Cerebellar nuclear complex (tissue), 1 donor: ENCODE data around the gene BCAR3.
"Not testable (repeated sequence)": the region's sequence is repeated elsewhere in the genome, so short reads cannot be mapped to it uniquely, and the experiment has no call there.

ENCODE experiments used
- DNase-seq, 2 experiments: peaks; one replicate each; lab custom pipeline; 2025; lab: John Stamatoyannopoulos, UW

BCAR3 gene

DNA sequence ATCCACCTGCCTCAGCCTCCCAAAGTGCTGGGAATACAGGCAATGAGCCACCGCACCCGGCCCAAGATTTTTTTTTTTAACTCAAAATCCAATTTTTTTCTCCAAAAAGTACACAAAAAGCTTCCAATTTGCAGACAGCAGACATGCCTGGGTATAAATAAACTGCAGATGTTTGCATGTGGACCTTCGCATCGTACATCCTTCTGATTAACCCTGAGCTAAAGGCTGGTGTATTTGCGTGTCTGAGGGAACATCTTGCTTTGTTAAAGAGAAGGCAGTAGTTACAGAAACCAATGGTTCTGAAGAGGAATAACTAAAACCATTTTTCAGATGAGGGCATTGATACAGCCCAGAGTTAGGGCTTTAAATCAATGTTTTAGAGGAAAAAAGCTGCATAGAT is 12.7 kb downstream of the BCAR3 start:
- DNase-seq = no peak

DNA sequence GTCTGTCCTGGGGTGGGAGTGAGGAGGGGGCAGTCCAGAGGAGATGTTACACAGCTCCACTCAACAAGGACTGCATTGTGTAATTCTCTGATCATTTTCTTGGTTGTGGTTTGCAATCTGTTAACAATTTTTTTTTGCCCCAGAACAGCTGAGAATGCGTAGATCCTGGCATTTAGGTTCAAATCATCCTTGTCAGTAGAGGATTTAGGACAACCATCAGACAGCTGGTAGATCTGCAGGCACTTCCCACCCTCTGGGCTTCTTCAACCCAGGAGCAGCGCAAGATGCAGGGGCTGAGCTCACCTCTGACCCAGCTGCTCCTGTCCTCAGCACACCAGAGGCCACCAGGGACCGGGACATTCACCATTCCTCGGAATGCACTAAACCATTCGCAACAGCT is 13.5 kb downstream of the BCAR3 start:
- DNase-seq = no peak

DNA sequence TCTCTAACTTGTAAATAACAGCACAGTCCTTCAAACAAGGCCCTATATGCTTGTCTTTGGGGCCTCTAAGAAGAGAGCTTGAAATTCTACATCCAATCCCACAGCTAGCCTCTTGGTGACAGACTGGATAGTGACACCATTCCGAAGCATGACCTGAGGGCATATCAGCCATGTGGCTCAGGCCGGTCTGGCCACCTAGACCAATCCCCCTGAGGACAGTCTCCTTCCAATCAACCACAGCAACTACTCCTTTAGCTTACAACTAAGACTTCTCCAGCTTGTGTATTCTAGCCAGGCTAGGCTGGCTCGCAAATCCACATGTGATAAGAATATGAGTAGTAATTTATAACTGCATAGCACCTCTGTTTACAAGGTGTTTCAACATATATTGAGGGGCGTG is 14.0 kb downstream of the BCAR3 start:
- DNase-seq = no peak

DNA sequence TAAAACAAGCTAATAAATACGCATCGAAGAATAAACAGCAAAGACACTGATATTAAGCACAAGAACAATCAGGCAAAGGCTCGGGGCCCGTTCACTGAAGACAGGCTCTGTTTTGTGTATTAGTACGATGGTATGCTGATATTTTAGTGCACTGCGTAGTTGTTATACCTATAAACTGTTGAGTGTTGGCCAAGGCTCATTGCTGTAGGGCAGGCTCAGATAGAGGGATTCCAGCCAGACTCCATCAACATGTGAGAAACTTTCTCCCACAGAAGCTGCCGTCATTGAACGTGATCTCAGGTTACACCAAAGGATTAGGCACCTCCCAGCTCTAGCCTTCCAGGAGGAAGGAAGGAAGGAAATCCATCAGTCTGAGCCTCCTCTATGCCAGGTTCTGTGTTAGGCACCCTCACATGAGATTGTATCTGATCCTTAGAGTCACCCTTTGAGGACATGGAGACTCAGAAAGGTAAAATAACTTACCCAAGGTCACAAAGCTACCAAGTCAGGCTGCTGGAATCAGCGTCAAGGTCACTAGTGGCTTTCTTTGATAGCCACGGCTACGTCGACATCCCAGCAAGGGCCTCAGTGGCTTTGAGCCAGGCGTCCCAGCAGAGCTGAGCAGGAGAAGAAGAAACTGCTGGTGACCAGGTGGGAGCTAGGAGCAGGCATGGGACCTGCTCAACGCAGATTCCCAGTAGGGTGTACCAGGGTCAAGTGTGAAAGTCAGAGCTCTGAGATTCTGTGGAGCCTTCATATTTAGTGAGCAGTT is 14.8 kb downstream of the BCAR3 start:
- no peak for DNase-seq

DNA sequence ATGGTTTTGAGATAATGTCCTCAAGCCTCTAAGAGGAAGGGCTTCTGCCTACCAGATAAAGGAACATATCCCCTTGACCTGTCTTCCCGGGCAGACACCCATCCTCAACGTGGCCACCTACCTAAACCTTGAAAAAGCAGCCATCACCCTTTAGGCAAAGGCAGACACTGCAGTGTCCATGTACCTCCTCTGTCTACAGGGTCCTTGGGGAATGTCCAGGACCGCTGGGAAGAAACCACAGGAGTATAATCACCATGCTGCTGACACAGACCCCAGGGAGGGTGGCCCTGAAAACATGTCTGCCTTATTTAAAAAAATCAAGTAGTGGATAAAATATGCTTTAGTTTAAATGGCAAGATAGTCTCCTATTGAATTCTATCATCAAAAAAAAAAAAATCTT is 16.6 kb downstream of the BCAR3 start:
- DNase-seq = no peak

DNA sequence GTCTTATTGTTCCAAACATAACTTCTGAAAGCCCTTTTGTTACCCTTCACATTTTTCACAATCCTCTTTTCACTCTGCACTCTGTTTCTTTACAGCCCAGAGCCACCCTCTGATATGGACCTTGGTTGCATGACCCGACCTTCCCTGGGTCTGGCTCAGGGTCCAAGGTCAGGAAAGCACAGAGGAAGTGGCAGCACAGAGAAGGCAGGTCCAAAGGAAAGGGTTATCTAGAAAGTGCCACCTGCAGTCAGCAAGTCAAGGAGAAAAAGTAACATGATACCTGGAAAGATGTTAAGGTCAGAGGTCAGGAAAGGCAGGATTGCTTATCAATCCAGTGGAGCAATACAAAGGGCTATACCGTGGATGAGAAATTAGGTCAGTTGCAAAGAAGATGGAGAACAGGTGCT is 18.4 kb downstream of the BCAR3 start:
- no peak for DNase-seq

DNA sequence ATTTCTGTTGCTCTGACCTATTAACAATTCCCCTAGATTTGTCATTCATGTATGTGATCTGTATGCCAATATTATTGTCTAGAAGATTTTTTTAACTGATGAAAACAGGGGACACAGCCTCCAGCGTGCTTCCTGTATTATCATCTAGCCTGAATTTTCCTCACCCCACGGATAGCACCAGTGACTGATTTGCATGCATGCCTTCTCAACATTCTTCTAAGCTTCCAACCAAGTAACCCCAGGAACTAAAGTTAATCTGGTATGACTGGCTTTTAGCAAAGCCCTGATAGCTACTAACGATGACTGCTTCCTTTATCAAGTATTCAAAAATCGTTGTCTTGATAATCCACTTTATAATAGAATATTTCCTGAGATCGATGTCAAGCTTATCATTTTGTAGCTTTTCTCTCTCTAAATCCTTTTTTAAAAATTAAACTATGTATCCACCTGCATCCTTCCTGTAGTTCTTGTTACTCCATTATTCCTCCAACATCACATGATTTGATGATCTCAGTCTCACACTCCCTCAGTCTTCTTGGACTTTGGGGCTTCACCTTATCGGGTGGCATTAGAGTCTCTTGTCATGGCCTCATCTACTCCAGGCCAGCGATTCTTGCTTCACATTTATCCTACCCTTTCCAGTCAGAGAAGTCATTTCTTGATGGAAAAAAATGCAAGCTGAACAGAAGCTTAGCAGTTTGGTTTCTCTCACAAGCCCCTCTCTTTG is 19.0 kb downstream of the BCAR3 start:
- no peak for DNase-seq

DNA sequence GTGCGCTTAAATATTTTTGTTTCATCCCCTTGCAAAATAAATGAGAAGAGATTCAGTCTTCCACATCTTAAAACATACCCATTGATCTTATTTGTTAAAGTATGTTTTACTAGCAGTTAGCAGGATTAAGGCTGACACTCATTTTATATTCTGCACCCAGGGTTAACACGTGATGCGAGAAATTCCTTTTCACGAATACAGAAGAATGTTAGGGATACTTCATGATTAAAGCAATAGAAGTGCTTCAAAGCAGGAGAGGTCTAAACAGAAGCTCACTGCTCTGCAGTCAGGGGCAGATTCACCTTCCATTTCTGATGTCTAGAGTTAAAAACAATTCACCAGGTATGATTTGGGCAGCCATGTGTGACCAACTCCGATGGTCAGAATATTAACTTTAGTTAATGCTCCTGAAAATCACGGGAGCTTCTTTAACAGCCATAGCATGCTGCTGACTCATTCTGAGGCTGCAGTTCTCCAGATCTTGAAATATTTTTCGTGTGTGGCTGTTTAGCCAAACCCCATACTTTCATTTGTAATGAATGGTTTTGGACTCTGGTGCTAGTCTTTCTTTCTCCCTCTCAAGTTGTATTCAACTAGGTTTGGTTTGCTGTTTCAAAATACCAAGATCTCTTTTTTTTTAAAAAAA is 19.7 kb downstream of the BCAR3 start:
- DNase-seq = no peak

DNA sequence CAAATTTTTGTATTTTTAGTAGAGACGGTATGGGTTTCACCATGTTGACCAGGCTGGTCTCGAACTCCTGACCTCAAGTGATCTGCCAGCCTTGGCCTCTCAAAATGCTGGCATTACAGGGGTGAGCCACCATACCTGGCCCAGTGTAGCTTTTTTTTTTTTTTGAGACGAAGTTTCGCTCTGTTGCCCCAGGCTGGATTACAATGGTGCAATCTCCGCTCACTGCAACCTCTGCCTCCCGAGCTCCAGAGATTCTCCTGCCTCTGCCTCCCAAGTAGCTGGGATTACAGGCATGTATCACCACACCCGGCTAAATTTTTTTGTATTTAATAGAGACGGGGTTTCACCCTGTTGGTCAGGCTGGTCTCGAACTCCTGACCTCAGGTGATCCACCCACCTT is 20.3 kb downstream of the BCAR3 start:
- DNase-seq = not testable (repeated sequence)

DNA sequence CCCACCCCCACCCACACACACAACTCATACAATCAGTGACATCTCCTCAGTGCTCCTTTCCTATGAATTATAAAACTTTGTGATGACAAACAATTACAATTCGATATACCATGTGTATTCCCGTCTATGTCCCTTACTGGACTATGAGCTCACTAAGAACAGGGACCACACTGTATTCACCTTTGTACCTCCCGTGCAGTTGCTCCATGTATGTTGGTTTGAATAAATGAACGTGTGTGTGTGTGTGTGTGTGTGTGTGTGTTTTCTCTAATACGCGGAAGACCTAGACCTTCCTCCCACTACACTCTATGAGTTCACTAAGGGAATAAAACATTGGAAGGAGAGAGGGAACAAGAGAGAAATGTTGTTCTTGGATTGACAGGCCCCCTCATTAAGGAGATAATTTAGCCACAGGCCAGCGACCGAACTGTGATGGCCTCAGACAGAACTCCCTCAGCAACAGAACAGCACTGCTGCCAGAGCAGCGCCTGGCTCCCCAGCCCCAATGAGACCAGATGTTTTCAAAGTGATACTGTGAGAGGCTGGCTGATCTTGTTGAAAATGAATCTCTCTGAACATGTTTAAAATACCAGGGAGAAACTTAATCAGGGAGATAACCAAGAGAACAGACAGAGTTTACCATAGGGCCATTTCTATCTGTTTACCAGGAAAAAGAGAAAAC is 21.7 kb downstream of the BCAR3 start:
- no peak for DNase-seq

DNA sequence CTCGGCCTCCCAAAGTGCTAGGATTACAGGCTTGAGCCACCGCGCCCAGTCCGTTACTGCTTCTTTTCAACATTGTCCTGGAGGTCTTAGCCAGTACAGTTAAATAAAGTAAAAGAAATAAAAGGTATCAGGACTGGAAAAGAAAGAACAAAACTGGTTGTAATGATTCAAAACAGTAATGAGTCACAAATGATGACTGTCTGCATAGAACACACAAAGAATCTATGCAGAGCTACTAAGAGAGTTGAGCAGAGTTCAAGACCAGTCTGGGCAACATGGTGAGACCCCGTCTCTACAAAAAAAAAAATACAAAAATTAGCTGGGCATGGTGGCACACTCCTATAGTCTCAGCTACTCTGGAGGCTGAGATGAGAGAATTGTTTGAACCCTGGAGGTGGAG is 23.4 kb downstream of the BCAR3 start:
- no peak for DNase-seq

DNA sequence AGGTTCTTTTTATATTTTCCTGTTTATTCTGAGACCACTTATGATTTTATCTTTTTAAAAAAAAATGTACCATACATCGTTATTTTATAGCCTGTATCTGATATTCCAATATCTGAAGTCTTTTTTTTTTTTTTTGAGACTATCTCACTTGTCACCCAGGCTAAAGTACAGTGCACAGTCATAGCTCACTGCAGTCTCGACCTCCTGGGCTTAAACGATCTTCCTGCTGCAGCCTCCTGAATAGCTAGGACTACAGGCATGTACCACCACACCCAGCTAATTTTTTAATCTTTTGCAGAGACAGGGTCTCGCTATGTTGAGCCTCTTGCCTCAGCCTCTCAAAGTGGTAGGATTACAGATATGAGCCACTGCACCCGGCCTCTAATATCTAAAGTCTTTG is 25.1 kb downstream of the BCAR3 start:
- no peak for DNase-seq

DNA sequence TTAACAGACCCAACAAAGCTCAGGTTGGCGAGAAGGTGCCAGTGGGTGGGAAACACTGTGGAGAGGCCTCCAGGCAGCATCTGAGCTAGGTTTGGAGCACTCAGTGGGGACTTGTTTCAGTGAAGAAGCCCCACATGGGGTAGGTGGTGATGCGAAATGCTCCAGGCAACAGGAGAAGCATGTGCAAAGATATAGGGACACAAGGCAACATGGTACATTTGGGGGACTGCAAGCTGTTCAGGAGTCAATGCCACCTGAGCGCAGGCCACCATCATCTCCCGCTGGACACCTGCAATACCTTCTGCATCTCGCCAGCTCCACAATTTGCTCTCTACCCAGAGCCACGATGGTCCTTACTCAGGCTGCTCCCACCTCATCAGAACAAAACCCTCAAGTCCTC is 28.0 kb downstream of the BCAR3 start:
- DNase-seq = no peak

DNA sequence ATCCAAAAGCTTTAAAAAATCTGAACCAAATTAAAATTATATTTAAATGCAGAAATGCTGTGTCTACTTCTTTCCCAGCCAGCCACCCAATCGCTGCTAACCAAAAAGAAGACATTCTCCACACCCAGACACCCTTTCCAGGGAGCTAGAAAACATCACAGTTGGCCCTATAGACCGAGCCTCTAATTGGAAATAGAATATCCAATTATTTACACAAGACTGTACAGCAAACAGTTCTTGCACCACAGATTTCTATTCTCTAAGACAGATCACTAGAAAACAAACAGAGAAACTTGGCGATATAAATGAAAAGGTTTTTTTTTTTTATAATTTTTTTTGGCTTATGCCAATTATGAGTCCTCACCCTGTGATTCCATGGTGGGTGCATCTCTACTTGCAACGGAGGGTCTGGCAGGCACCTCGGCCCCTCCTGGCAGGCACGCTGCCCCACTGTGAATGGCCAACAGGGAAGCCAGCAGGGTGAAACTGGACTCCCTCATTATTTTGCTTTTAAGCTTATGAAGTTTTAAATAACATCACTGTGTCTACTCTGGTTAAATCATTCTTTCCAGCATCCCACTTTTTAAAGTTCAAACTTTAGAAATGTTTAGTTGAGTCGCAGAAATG is 29.2 kb downstream of the BCAR3 start:
- no peak for DNase-seq

DNA sequence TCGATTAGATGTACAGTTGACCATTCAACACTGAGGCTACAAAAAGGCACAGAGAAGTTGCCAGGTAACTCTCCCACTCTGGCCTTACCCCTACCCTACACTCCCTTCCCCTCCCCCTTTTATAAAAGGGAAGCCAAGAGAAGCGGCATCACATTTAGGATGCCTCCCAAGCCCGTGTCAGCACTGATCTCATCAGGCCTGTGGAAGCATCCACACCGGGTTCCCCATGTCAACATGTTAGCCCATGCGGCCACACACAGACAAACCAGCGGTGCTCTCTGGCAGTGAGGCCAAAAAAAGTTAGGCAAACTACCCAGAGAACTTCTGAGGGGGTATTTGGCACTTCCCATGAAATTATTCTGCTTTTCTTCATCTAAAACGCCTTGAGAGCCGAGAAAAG is 29.9 kb downstream of the BCAR3 start:
- no peak for DNase-seq

DNA sequence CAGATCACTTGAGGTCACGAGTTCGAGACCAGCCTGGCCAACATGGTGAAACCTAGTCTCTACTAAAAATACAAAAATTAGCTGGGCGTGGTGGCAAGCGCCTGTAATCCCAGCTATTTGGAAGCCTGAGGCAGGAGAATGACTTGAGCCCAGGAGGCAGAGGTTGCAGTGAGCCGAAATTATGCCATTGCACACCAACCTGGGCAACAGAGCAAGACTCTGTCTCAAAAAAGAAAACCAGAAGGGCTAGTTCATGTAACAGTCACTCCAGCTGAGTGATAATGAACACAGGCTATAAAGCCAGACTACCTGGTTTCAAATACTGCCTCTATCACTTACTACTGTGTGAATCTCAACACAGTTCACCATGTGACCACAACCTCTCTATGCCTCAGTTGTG is 31.5 kb downstream of the BCAR3 start:
- not testable (repeated sequence) for DNase-seq

DNA sequence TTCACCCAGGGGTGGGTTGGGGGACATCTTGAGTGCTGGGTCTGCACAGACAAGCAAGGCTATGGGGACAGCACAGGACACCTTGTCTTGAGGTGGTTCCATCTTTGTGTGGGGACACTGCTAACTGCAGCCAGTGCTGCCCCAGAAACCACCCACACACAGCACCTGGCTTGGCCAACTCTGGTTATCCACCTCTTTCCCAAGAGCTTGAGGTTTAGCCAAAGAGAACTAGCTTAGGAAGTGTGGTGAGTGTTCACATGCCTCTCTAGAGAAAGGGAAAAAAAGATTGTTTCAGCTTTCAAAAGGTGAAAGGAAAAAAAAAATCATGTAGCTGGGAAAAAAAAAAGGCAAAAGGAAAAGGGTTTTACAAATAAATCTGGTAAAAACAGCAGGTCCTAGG is 32.4 kb downstream of the BCAR3 start:
- DNase-seq = no peak

DNA sequence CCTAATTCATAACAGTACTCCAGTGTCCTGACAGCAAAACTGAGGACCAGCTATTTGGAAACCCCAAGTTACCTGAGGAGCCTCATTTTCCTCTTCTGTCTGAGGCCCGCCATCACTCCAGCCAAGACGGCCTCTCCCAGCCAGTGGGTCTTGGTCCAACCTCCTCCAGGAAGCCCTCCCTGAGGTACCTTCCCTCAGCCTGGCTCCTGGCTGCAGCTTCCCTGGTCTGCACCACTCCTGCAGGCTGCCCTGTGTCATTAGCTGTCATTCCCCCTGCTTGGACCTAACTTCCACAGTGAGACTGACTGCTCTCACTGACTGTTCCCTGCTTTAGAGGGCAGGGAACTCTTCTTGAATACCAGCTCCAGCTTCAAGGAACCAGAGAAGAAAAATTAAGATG is 33.0 kb downstream of the BCAR3 start:
- no peak for DNase-seq

DNA sequence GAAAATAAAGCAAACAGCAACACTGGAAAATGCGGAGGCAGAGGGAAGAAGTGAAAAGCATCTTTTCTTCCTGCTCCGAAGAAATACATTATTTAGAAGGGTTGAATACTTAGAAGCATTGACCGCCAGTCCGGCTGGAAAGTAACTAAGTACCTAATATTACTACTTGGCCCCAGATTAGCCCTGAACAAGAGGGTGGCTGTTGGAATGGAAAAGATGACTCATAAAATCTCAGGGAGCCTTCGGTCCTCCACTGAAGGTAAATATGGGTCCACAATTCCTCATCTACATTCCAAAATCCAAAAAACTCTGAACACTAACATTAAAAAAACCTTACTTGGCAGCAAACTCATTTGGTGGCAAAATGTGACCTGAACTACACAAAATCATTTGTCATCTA is 40.1 kb downstream of the BCAR3 start:
- DNase-seq = no peak

DNA sequence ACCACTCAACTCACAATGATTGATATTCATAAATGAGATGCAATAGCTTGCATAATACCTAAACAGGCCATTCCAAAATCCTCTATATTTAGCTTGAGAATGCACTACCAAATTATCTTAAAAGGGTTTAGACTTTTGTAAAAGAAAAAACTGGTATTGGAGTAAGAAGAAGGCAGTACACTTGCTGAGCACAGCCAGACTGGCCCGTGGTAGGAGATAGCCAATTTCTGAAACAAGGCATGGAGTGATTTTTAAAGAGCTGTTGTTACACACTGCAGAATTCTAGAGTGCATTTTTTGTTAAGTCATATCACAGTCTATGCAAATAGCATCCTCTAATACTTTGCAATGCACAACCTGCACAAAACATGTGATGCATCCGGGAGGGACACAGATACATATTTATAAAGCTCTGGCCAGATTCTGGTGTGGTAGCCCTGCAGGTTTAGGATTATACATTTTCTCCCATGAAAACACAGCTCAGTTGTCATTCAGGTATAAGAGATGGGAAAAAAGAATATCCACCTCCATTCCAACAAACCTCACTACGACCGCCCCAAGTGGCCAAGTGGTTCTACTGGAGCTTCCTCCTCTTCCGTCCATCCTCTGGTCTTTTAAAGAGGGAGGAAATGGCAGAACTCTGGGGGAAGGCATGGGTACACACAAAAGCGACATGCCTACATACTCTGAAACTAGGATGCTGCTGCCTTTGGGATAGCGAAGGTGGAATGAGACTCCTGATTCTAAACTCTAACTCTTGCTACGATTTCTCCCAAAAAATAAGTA is 40.8 kb downstream of the BCAR3 start:
- DNase-seq = no peak

DNA sequence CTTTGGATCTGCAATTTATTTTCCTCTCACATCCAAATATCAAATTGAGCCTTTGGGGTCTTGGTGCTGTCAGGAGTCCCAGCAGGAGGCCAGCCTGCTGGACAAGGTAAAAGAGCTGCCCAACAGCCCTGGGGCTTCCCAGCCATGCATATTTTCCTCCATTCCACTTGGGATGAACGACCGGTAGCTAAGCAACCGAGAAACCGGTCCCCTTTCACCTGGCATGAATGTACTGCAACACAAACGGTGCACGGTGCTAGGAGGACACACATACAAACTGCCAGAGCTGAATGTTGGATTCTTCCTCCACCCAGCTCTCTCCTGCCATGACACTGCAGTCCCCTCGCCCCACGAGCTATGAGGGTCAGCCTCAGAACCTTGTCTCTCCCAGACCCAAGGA is 42.7 kb downstream of the BCAR3 start:
- no peak for DNase-seq
